GM12878 (cell line): Measurements from ENCODE around the gene GCDH. TPM values are rescaled to one million over a fixed set of nuclear protein-coding genes. Genes with fewer than 3 reads are reported as not detected.

ENCODE experiments used
- ATAC-seq: fragments of 200-7000 bp; cut with Tn5 transposase; 3 replicates; pipeline ENCODE4 v1.9.1; 2020; ENCODE audit warnings: mild to moderate bottlenecking, moderate library complexity
- BruUV-seq: library from RNA; stranded (reverse); fragments of 400-500 nt; replicated peaks from 2 replicates; lab custom pipeline; 2021; lab: Mats Ljungman, UMichigan
- CTCF ChIA-PET: fragments of 300-600 bp; sonication (Branson Sonifier 250); formaldehyde crosslinking; extraction: SDS; loops from one replicate; lab custom pipeline; 2021; ENCODE audit warnings: inconsistent platforms; lab: Yijun Ruan, JAX
- POLR2A ChIA-PET: fragments of 350-600 bp; formaldehyde crosslinking; extraction: SDS; loops from one replicate; lab custom pipeline; 2021; ENCODE audit warnings: inconsistent platforms; lab: Charles Lee
- RAD21 ChIA-PET: fragments of 300-600 bp; sonication (Branson Sonifier 250); formaldehyde crosslinking; loops from one replicate; lab custom pipeline; 2023; ENCODE audit warnings: antibody characterized with exemption; ENCODE audit not compliant: unreplicated experiment; lab: Charles Lee
- SMC1A ChIA-PET: fragments of 300-600 bp; sonication (Branson Sonifier 250); formaldehyde crosslinking; loops from one replicate; lab custom pipeline; 2023; ENCODE audit not compliant: unreplicated experiment, uncharacterized antibody; lab: Charles Lee
- DNase-seq: peaks from one replicate; pipeline ENCODE4 v3.0.0-alpha.2; 2011; ENCODE audit warnings: low read depth, low spot score
- FAIRE-seq: peaks from 3 replicates; lab custom pipeline; 2011; peaks lifted over from hg19 to GRCh38; lab: Jason Lieb, UNC
- H2AFZ ChIP-seq: 2 replicates; pipeline ENCODE4 v1.6.0; 2011; ENCODE audit warnings: low read depth, low read length, control low read depth; ENCODE audit not compliant: control insufficient read depth
- H3K27ac ChIP-seq: 2 replicates; pipeline ENCODE4 v1.5.1; 2011; ENCODE audit warnings: control low read depth; ENCODE audit not compliant: control insufficient read depth, insufficient read depth
- H3K27me3 ChIP-seq, 2 experiments: replicated peaks in 1 of 2; 2 replicates each; pipeline versions ENCODE4 v1.6.0 to v1.6.1; 2011; ENCODE audit warnings: low read length in 1 of 2; ENCODE audit not compliant: control insufficient read depth in 2 of 2, insufficient read depth in 2 of 2
- H3K36me3 ChIP-seq, 2 experiments: 2 replicates each; pipeline ENCODE4 v1.5.1; 2011; ENCODE audit warnings: low read length in 1 of 2; ENCODE audit not compliant: control insufficient read depth in 2 of 2, insufficient read depth in 2 of 2
- H3K4me1 ChIP-seq: 2 replicates; pipeline ENCODE4 v1.6.1; 2011; ENCODE audit warnings: mild to moderate bottlenecking, low read length, moderate library complexity, mixed read lengths; ENCODE audit not compliant: control insufficient read depth, insufficient read depth
- H3K4me2 ChIP-seq: 2 replicates; pipeline ENCODE4 v1.6.0; 2011; ENCODE audit warnings: control low read depth; ENCODE audit not compliant: control insufficient read depth, insufficient read depth
- H3K4me3 ChIP-seq: fragments of 200-600 bp; sonication (generic); 2 replicates; pipeline ENCODE4 v1.5.1; 2016
- H3K79me2 ChIP-seq: 2 replicates; pipeline ENCODE4 v1.6.0; 2011; ENCODE audit warnings: low read length; ENCODE audit not compliant: control insufficient read depth, insufficient read depth
- H3K9ac ChIP-seq: 2 replicates; pipeline ENCODE4 v1.8.0; 2011; ENCODE audit warnings: low read length, control low read depth, mixed read lengths; ENCODE audit not compliant: control insufficient read depth, insufficient read depth
- H3K9me3 ChIP-seq: replicated peaks from 3 replicates; pipeline ENCODE4 v1.5.1; 2011; ENCODE audit warnings: mild to moderate bottlenecking, low read length; ENCODE audit not compliant: control insufficient read depth, insufficient read depth
- H4K20me1 ChIP-seq: 2 replicates; pipeline ENCODE4 v1.6.0; 2011; ENCODE audit not compliant: control insufficient read depth, insufficient read depth
- HDAC2 ChIP-seq: fragments of 200-600 bp; sonication (generic); IDR thresholded peaks from 2 replicates; pipeline ENCODE4 v1.6.1; 2017
- HDAC6 ChIP-seq: fragments of 200-600 bp; sonication (generic); IDR thresholded peaks from one replicate; pipeline ENCODE4 v1.8.0; 2017; ENCODE audit warnings: antibody characterized with exemption; ENCODE audit not compliant: unreplicated experiment
- IKZF2 ChIP-seq, 2 experiments: fragments of 450-650 bp; IDR thresholded peaks; 2 replicates each; pipeline ENCODE4 v1.6.1; 2017; ENCODE audit warnings: mild to moderate bottlenecking in 2 of 2, moderate library complexity in 2 of 2
- KLF5 ChIP-seq: fragments of 450-650 bp; IDR thresholded peaks from 2 replicates; pipeline ENCODE4 v1.6.1; 2014; ENCODE audit warnings: mild to moderate bottlenecking; ENCODE audit not compliant: partially characterized antibody
- MEF2B ChIP-seq: fragments of 450-650 bp; IDR thresholded peaks from 2 replicates; pipeline ENCODE4 v1.6.1; 2018; ENCODE audit warnings: mild to moderate bottlenecking, moderate library complexity; ENCODE audit not compliant: partially characterized antibody, poor library complexity, severe bottlenecking
- MXI1 ChIP-seq: fragments of 150-350 bp; IDR thresholded peaks from 2 replicates; pipeline ENCODE4 v1.6.1; 2011; ENCODE audit warnings: low read depth, mild to moderate bottlenecking, inconsistent platforms, low read length, improper control_type of control experiment
- POLR2A ChIP-seq: IDR thresholded peaks from 2 replicates; pipeline ENCODE4 v1.6.1; 2011; ENCODE audit warnings: low read depth, mild to moderate bottlenecking, low read length
- POLR2AphosphoS2 ChIP-seq: IDR thresholded peaks from 2 replicates; pipeline ENCODE4 v1.6.1; 2011; ENCODE audit warnings: low read depth, mild to moderate bottlenecking, low read length, improper control_type of control experiment, moderate library complexity
- RB1 ChIP-seq: fragments of 450-650 bp; formaldehyde crosslinking; IDR thresholded peaks from 2 replicates; pipeline ENCODE4 v1.6.1; 2017; ENCODE audit warnings: mild to moderate bottlenecking, borderline replicate concordance
- ZNF207 ChIP-seq: fragments of 450-650 bp; IDR thresholded peaks from 2 replicates; pipeline ENCODE4 v1.6.1; 2014; ENCODE audit warnings: antibody characterized with exemption, mild to moderate bottlenecking, borderline replicate concordance
- ZNF622 ChIP-seq: fragments of 450-650 bp; IDR thresholded peaks from 2 replicates; pipeline ENCODE4 v1.6.1; 2017; ENCODE audit warnings: mild to moderate bottlenecking, inconsistent platforms
- WGBS: methylation state at CpG from one replicate; pipeline ENCODE4 v1.1.6; 2016; ENCODE audit warnings: low lambda C conversion rate; ENCODE audit not compliant: insufficient replicate concordance, insufficient coverage; ENCODE audit errors: missing lambda C conversion rate; 5-methylcytosine and 5-hydroxymethylcytosine counted together
- in situ Hi-C: fragments of 300-500 bp; cut with MboI; formaldehyde crosslinking; loops from 9 replicates; pipeline ENCODE4 v1.14.3; 2018; ENCODE audit warnings: mixed read lengths
- intact Hi-C: fragments of 100-400 bp; cut with micrococcal nuclease; formaldehyde crosslinking; loops from one replicate; pipeline ENCODE4 v1.14.2; 2022; ENCODE audit not compliant: unreplicated experiment
- polyA plus RNA-seq, 11 experiments: library from polyadenylated mRNA; depleted of rRNA in 4 of 11; unstranded in 6 of 11; stranded (reverse) in 5 of 11; fragments of >200 nt; fragmentation: Nextera tagmentation in 4 of 11; fragmentation: Illumina TruSeq in 1 of 11; extraction: Ambion mirVana in 4 of 11; extraction: Trizol in 1 of 11; gene quantifications; 1 replicate in 1 of 11; 2 replicates in 10 of 11; pipeline versions ENCODE4 v1.2.1 to v1.2.3, GENCODE V29; 2011 to 2016; ENCODE audit warnings: inconsistent platforms in 2 of 11, missing spikeins in 2 of 11, low read depth in 1 of 11
- total RNA-seq, 4 experiments: library from RNA; depleted of rRNA in 3 of 4; stranded (reverse); fragments of >200 nt in 3 of 4; fragmentation: Illumina TruSeq in 1 of 4; extraction: Trizol in 1 of 4; gene quantifications; 2 replicates each; pipeline versions ENCODE4 v1.2.1 to v1.2.3, GENCODE V29; 2013 to 2021
- TF ChIP-seq, protein P1 (sequence below), 3 experiments: IDR thresholded peaks in 2 of 3; conservative IDR thresholded peaks in 1 of 3; 2 replicates each; pipeline ENCODE4 v1.5.1; 2011; ENCODE audit warnings: low read depth in 3 of 3, low read length in 3 of 3, mild to moderate bottlenecking in 3 of 3, control low read depth in 2 of 3, moderate library complexity in 2 of 3, inconsistent platforms in 1 of 3, mixed read lengths in 1 of 3; ENCODE audit not compliant: control insufficient read depth in 2 of 3, insufficient read depth in 1 of 3; ENCODE audit errors: extremely low read depth in 1 of 3
- TF ChIP-seq, protein P2 (sequence below): fragments of 450-650 bp; IDR thresholded peaks from 2 replicates; pipeline ENCODE4 v1.6.1; 2016; ENCODE audit warnings: mild to moderate bottlenecking
- TF ChIP-seq, protein P3 (sequence below): IDR thresholded peaks from 2 replicates; pipeline ENCODE4 v1.6.1; 2012; ENCODE audit warnings: mild to moderate bottlenecking, low read depth, low read length

Gene GCDH
- total and polyA plus RNA-seq, 10 of the 15 experiments (the other 5 are each of a cell fraction or from before 2014, with no cell fraction given): 4.2 to 69.4 (median 39.7) TPM

DNA sequence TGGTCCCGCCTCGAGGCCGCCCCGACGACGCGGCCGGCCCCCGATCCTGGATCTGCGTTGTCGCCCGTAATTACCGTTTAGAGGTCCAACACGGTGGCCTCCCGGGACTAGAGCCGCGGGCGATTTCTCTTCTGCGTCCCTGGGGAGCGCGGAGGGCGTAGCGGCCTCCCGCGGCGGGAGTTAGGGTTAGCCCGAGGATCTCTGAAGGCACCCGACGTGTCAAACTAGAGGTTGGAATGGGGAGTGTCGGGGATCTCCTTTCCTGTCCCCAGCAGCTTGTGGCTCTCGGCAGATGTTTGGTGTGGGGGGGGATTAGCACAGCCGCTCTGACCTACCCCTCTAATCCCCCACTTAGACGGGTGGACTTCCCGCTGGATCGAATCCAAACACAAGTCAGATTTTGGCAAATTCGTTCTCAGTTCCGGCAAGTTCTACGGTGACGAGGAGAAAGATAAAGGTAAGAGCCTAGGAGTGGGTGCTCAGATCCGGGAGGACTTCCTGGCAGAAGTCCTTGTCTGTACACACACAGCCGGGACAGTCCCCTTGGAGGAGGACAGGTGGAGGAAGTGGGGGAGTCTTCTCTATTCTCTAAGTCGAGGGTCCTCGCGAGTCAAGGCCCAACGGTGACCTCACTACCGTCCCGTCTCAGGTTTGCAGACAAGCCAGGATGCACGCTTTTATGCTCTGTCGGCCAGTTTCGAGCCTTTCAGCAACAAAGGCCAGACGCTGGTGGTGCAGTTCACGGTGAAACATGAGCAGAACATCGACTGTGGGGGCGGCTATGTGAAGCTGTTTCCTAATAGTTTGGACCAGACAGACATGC is 48.0 kb downstream of the GCDH start:
- WGBS: 1% methylated on average over 54 of the region's 54 CpGs
- Histone ChIP-seq H3K4me2 (peak overlapping the region; percentile 78), H4K20me1 (peaks cover 12% of the 10 kb centered on the region; the same call in 1 of the 2 replicates), H3K79me2 (peaks cover 51% of the 10 kb centered on the region), H2AFZ (peak overlapping the region; percentile 18; the same call in 1 of the 2 replicates), H3K36me3 (peaks cover 20 to 34% of the 10 kb centered on the region in 2 experiments), H3K4me3 (peak overlapping the region; percentile 90), H3K9ac (peak overlapping the region; percentile 99), H3K27me3 (no peaks in the 10 kb centered on the region), H3K9me3 (no peaks in the 10 kb centered on the region), H3K27ac (peak overlapping the region; percentile 88), H3K4me1 (peaks cover 53% of the 10 kb centered on the region)
- DNase-seq: no peak
- in situ Hi-C loops: no loop called here
- RAD21 ChIA-PET: interaction anchor here (0.8 kb wide), 1 partner anchor 26 kb away, joined by 3 read pairs; no protein-coding TSS in a partner anchor
- peak; percentile 9 for ATAC-seq
- CTCF ChIA-PET: interaction anchor here (1.0 kb wide), 1 partner anchor 39 kb away, joined by 4 read pairs; no protein-coding TSS in a partner anchor
- SMC1A ChIA-PET: interaction anchor here (0.7 to 1.5 kb wide), 5 partner anchors 20 to 269 kb away, joined by 3 to 5 read pairs (median 4); partner anchors contain the start of gene GCDH
- intact Hi-C loops: loop anchor here (1.0 to 5.0 kb wide), 2 partner anchors 54 to 152 kb away; no protein-coding TSS in a partner anchor
- POLR2A ChIA-PET: interaction anchor here (1.1 to 3.1 kb wide), 3 partner anchors 15 to 46 kb away, joined by 3 to 11 read pairs (median 11); no protein-coding TSS in a partner anchor
- FAIRE-seq: peak; percentile 69
- no TSS peak for BruUV-seq
- TF ChIP-seq, protein P1, sequence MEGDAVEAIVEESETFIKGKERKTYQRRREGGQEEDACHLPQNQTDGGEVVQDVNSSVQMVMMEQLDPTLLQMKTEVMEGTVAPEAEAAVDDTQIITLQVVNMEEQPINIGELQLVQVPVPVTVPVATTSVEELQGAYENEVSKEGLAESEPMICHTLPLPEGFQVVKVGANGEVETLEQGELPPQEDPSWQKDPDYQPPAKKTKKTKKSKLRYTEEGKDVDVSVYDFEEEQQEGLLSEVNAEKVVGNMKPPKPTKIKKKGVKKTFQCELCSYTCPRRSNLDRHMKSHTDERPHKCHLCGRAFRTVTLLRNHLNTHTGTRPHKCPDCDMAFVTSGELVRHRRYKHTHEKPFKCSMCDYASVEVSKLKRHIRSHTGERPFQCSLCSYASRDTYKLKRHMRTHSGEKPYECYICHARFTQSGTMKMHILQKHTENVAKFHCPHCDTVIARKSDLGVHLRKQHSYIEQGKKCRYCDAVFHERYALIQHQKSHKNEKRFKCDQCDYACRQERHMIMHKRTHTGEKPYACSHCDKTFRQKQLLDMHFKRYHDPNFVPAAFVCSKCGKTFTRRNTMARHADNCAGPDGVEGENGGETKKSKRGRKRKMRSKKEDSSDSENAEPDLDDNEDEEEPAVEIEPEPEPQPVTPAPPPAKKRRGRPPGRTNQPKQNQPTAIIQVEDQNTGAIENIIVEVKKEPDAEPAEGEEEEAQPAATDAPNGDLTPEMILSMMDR (IDR thresholded peaks at IDR 0.05 in 2 of 3, conservative IDR thresholded peaks at IDR 0.05 in 1 of 3; ENCODE audit: control insufficient read depth in 2 of 3, extremely low read depth in 1 of 3, insufficient read depth in 1 of 3, low read depth in 3 of 3, low read length in 3 of 3): peak in 1 of 3 experiments; percentile 10; a peak in 1 of 6 replicates
- TF ChIP-seq IKZF2 (IDR thresholded peaks at IDR 0.05): 0 out of 4 replicates have a peak, but pooled peaks of 1 of the 2 experiments have one; percentile 19
- TF ChIP-seq, protein P2, sequence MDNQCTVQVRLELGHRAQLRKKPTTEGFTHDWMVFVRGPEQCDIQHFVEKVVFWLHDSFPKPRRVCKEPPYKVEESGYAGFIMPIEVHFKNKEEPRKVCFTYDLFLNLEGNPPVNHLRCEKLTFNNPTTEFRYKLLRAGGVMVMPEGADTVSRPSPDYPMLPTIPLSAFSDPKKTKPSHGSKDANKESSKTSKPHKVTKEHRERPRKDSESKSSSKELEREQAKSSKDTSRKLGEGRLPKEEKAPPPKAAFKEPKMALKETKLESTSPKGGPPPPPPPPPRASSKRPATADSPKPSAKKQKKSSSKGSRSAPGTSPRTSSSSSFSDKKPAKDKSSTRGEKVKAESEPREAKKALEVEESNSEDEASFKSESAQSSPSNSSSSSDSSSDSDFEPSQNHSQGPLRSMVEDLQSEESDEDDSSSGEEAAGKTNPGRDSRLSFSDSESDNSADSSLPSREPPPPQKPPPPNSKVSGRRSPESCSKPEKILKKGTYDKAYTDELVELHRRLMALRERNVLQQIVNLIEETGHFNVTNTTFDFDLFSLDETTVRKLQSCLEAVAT: peak; percentile 69
- TF ChIP-seq ZNF622: no peak
- TF ChIP-seq HDAC6: peak; percentile 14
- TF ChIP-seq, protein P3, sequence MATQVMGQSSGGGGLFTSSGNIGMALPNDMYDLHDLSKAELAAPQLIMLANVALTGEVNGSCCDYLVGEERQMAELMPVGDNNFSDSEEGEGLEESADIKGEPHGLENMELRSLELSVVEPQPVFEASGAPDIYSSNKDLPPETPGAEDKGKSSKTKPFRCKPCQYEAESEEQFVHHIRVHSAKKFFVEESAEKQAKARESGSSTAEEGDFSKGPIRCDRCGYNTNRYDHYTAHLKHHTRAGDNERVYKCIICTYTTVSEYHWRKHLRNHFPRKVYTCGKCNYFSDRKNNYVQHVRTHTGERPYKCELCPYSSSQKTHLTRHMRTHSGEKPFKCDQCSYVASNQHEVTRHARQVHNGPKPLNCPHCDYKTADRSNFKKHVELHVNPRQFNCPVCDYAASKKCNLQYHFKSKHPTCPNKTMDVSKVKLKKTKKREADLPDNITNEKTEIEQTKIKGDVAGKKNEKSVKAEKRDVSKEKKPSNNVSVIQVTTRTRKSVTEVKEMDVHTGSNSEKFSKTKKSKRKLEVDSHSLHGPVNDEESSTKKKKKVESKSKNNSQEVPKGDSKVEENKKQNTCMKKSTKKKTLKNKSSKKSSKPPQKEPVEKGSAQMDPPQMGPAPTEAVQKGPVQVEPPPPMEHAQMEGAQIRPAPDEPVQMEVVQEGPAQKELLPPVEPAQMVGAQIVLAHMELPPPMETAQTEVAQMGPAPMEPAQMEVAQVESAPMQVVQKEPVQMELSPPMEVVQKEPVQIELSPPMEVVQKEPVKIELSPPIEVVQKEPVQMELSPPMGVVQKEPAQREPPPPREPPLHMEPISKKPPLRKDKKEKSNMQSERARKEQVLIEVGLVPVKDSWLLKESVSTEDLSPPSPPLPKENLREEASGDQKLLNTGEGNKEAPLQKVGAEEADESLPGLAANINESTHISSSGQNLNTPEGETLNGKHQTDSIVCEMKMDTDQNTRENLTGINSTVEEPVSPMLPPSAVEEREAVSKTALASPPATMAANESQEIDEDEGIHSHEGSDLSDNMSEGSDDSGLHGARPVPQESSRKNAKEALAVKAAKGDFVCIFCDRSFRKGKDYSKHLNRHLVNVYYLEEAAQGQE: no peak
- TF ChIP-seq KLF5: peak; percentile 5
- TF ChIP-seq MEF2B: peak; percentile 82
- peak; percentile 92; the same call in 1 of the 2 replicates for TF ChIP-seq ZNF207
- TF ChIP-seq POLR2A: peak; percentile 75
- 0 out of 2 replicates have a peak, but pooled peaks have one; percentile 64 for TF ChIP-seq RB1
- no peak for TF ChIP-seq HDAC2
- TF ChIP-seq POLR2AphosphoS2: no peak
- TF ChIP-seq MXI1: 0 out of 2 replicates have a peak, but pooled peaks have one; percentile 38
